SK-N-SH (cell line): ENCODE measurements around the gene SRGAP3. TPM values are rescaled to one million over a fixed set of nuclear protein-coding genes. Genes with fewer than 3 reads are reported as not detected.

ENCODE experiments used
- CTCF ChIA-PET: fragments of 300-600, 350-600 bp; formaldehyde crosslinking; extraction: SDS; loops from one replicate; lab custom pipeline; 2021; lab: Yijun Ruan, JAX
- POLR2A ChIA-PET: fragments of 350-600 bp; sonication (Branson Sonifier 250); formaldehyde crosslinking; extraction: SDS; loops from one replicate; lab custom pipeline; 2020; ENCODE audit warnings: antibody characterized with exemption, inconsistent platforms; lab: Yijun Ruan, JAX
- DNase-seq: peaks from one replicate; pipeline ENCODE4 v3.0.0; 2012
- H2AFZ ChIP-seq: fragments of 200-600 bp; sonication (generic); 2 replicates; pipeline ENCODE4 v1.8.1; 2016; ENCODE audit warnings: antibody characterized with exemption, mild to moderate bottlenecking, low read depth
- H3F3A ChIP-seq: fragments of 200-600 bp; sonication (generic); replicated peaks from 2 replicates; pipeline ENCODE3; 2016; ENCODE audit warnings: antibody characterized with exemption, mild to moderate bottlenecking; ENCODE audit not compliant: insufficient read depth
- H3K27ac ChIP-seq, 2 experiments: fragments of 200-500 bp in 1 of 2; fragments of 200-600 bp in 1 of 2; sonication (Bioruptor generic) in 1 of 2; sonication (generic), shearing (Covaris generic) in 1 of 2; 2 replicates each; pipeline versions ENCODE4 v1.5.1 to v1.6.1; 2014 to 2016; ENCODE audit warnings: low read depth in 2 of 2, inconsistent platforms in 1 of 2, low read length in 1 of 2, mild to moderate bottlenecking in 1 of 2, mixed read lengths in 1 of 2
- H3K27me3 ChIP-seq: fragments of 200-600 bp; sonication (generic), shearing (Covaris generic); 2 replicates; pipeline ENCODE4 v1.6.1; 2016; ENCODE audit warnings: mixed run types; ENCODE audit not compliant: insufficient read depth
- H3K36me3 ChIP-seq, 2 experiments: fragments of 200-500 bp in 1 of 2; fragments of 200-600 bp in 1 of 2; sonication (Bioruptor generic) in 1 of 2; sonication (generic) in 1 of 2; replicated peaks in 1 of 2; 2 replicates each; pipeline versions ENCODE3 to v1.5.1; 2014 to 2016; ENCODE audit warnings: low read length in 1 of 2, mild to moderate bottlenecking in 1 of 2; ENCODE audit not compliant: insufficient read depth in 2 of 2, control insufficient read depth in 1 of 2
- H3K4me1 ChIP-seq, 2 experiments: fragments of 200-500 bp in 1 of 2; fragments of 200-600 bp in 1 of 2; sonication (Bioruptor generic) in 1 of 2; sonication (generic), shearing (Covaris generic) in 1 of 2; 2 replicates each; pipeline versions ENCODE4 v1.5.1 to v1.6.1; 2014 to 2016; ENCODE audit warnings: low read depth in 1 of 2, low read length in 1 of 2, mixed run types in 1 of 2; ENCODE audit not compliant: insufficient read depth in 2 of 2, control insufficient read depth in 1 of 2
- H3K4me2 ChIP-seq: fragments of 200-600 bp; sonication (generic), shearing (Covaris generic); 2 replicates; pipeline ENCODE4 v1.6.1; 2017; ENCODE audit warnings: mixed run types
- H3K4me3 ChIP-seq, 2 experiments: fragments of 200-500 bp in 1 of 2; fragments of 200-600 bp in 1 of 2; sonication (Bioruptor generic) in 1 of 2; sonication (generic), shearing (Covaris generic) in 1 of 2; 2 replicates each; pipeline versions ENCODE4 v1.5.1 to v1.8.1; 2014 to 2016; ENCODE audit warnings: low read depth in 2 of 2, inconsistent platforms in 1 of 2, low read length in 1 of 2, mild to moderate bottlenecking in 1 of 2, mixed read lengths in 1 of 2, moderate library complexity in 1 of 2
- H3K79me2 ChIP-seq: fragments of 200-600 bp; sonication (generic); 2 replicates; pipeline ENCODE4 v1.8.1; 2017; ENCODE audit warnings: mild to moderate bottlenecking; ENCODE audit not compliant: insufficient read depth
- H3K9ac ChIP-seq: fragments of 200-600 bp; sonication (generic); 2 replicates; pipeline ENCODE4 v1.6.1; 2017; ENCODE audit warnings: mixed run types
- H3K9me2 ChIP-seq: fragments of 200-600 bp; sonication (generic); 2 replicates; pipeline ENCODE4 v1.6.1; 2017; ENCODE audit warnings: mixed run types
- H3K9me3 ChIP-seq: fragments of 200-600 bp; sonication (generic); 2 replicates; pipeline ENCODE4 v1.6.1; 2017; ENCODE audit warnings: mixed run types, mild to moderate bottlenecking, moderate library complexity
- H4K20me1 ChIP-seq: fragments of 200-600 bp; sonication (generic); 2 replicates; pipeline ENCODE4 v1.6.1; 2017; ENCODE audit warnings: mild to moderate bottlenecking, mixed run types; ENCODE audit not compliant: insufficient read depth
- CHD2 ChIP-seq: fragments of 150-350 bp; IDR thresholded peaks from 2 replicates; pipeline ENCODE4 v1.6.1; 2018; ENCODE audit warnings: low read length; ENCODE audit not compliant: partially characterized antibody
- EP300 ChIP-seq, 2 experiments: IDR thresholded peaks; 2 replicates each; pipeline versions ENCODE4 v1.4.0 to v1.6.1; 2012; ENCODE audit warnings: borderline replicate concordance in 1 of 2, low read depth in 1 of 2, low read length in 1 of 2
- FOSL2 ChIP-seq: IDR thresholded peaks from 2 replicates; pipeline ENCODE4 v1.4.0; 2012; ENCODE audit warnings: low read depth, mild to moderate bottlenecking, moderate library complexity, borderline replicate concordance
- GATA2 ChIP-seq: sonication (generic); formaldehyde crosslinking; IDR thresholded peaks from 2 replicates; pipeline ENCODE4 v1.5.0; 2020; ENCODE audit warnings: mild to moderate bottlenecking, missing genetic modification reagents
- IRF3 ChIP-seq: fragments of 150-350 bp; IDR thresholded peaks from 2 replicates; pipeline ENCODE4 v1.6.1; 2016; ENCODE audit warnings: mild to moderate bottlenecking, low read depth, low read length
- MEF2A ChIP-seq: IDR thresholded peaks from 2 replicates; pipeline ENCODE4 v1.4.0; 2012; ENCODE audit warnings: low read depth, borderline replicate concordance
- NFIC ChIP-seq: IDR thresholded peaks from 2 replicates; pipeline ENCODE4 v1.4.0; 2012; ENCODE audit warnings: borderline replicate concordance
- RCOR1 ChIP-seq: fragments of 150-350 bp; IDR thresholded peaks from 2 replicates; pipeline ENCODE4 v1.6.1; 2017; ENCODE audit warnings: antibody characterized with exemption, low read length
- REST ChIP-seq: IDR thresholded peaks from 2 replicates; pipeline ENCODE4 v1.6.1; 2012; ENCODE audit warnings: mild to moderate bottlenecking, low read depth, low read length, moderate library complexity
- SMC3 ChIP-seq: IDR thresholded peaks from 2 replicates; pipeline ENCODE4 v1.6.1; 2012; ENCODE audit warnings: low read depth, low read length, improper control_type of control experiment
- TAF1 ChIP-seq: IDR thresholded peaks from 2 replicates; pipeline ENCODE4 v1.6.1; 2012; ENCODE audit warnings: low read depth, mild to moderate bottlenecking, low read length, moderate library complexity, borderline replicate concordance
- TCF12 ChIP-seq: IDR thresholded peaks from 2 replicates; pipeline ENCODE4 v1.4.0; 2012
- TEAD4 ChIP-seq: IDR thresholded peaks from 2 replicates; pipeline ENCODE4 v1.4.0; 2012; ENCODE audit warnings: mild to moderate bottlenecking, borderline replicate concordance; ENCODE audit not compliant: insufficient read depth
- WGBS: methylation state at CpG from one replicate; pipeline ENCODE4 v1.1.6; 2017; ENCODE audit warnings: low lambda C conversion rate; 5-methylcytosine and 5-hydroxymethylcytosine counted together
- polyA plus RNA-seq, 3 experiments: library from polyadenylated mRNA; depleted of rRNA; stranded (reverse); fragments of >200 nt; gene quantifications; 2 replicates each; pipeline ENCODE4 v1.2.3, GENCODE V29; 2012
- TF ChIP-seq, protein P1 (sequence below): IDR thresholded peaks from 2 replicates; pipeline ENCODE4 v1.4.0; 2012; ENCODE audit warnings: low read depth
- TF ChIP-seq, protein P2 (sequence below): fragments of 200-600 bp; sonication (generic); IDR thresholded peaks from 2 replicates; pipeline ENCODE4 v1.6.1; 2017; ENCODE audit warnings: antibody characterized with exemption, mild to moderate bottlenecking, moderate library complexity

The SRGAP3 gene
- polyA plus RNA-seq, 1 of the 3 experiments (the other 2 are of a cell fraction) = 2.8 TPM

GRCh38 chr3:9121366-9122001 lies 128.0 kb downstream of the SRGAP3 start:
- H3K36me3 ChIP-seq = no peaks in the 10 kb centered on the region
- POLR2A ChIA-PET = no interaction called here
- no peaks in the 10 kb centered on the region for H4K20me1 ChIP-seq
- DNase-seq = no peak
- no peaks in the 10 kb centered on the region for H3K9me2 ChIP-seq
- no peak for TF ChIP-seq MEF2A
- TF ChIP-seq REST = no peak
- TF ChIP-seq TAF1 = no peak
- TF ChIP-seq CHD2 = no peak
- no peak for TF ChIP-seq FOSL2
- TF ChIP-seq, protein P1, sequence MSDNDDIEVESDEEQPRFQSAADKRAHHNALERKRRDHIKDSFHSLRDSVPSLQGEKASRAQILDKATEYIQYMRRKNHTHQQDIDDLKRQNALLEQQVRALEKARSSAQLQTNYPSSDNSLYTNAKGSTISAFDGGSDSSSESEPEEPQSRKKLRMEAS = no peak
- TF ChIP-seq GATA2 (CRISPR knock-in tag) = no peak
- no peak for TF ChIP-seq EP300 (IDR thresholded peaks at IDR 0.05; ENCODE audit: borderline replicate concordance in 1 of 2, low read depth in 1 of 2, low read length in 1 of 2)
- TF ChIP-seq TEAD4 = no peak
- no peak for TF ChIP-seq TCF12
- TF ChIP-seq, protein P2, sequence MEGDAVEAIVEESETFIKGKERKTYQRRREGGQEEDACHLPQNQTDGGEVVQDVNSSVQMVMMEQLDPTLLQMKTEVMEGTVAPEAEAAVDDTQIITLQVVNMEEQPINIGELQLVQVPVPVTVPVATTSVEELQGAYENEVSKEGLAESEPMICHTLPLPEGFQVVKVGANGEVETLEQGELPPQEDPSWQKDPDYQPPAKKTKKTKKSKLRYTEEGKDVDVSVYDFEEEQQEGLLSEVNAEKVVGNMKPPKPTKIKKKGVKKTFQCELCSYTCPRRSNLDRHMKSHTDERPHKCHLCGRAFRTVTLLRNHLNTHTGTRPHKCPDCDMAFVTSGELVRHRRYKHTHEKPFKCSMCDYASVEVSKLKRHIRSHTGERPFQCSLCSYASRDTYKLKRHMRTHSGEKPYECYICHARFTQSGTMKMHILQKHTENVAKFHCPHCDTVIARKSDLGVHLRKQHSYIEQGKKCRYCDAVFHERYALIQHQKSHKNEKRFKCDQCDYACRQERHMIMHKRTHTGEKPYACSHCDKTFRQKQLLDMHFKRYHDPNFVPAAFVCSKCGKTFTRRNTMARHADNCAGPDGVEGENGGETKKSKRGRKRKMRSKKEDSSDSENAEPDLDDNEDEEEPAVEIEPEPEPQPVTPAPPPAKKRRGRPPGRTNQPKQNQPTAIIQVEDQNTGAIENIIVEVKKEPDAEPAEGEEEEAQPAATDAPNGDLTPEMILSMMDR = no peak
- TF ChIP-seq RCOR1 = no peak
- no peak for TF ChIP-seq NFIC
- TF ChIP-seq SMC3 = no peak
- no peak for TF ChIP-seq IRF3
- TF ChIP-seq, all 33 proteins: peak for 0
- H3K4me1 ChIP-seq = no peaks in the 10 kb centered on the region
- H2AFZ ChIP-seq = no peak overlapping the region
- H3K9ac ChIP-seq = no peak overlapping the region
- H3K79me2 ChIP-seq = no peaks in the 10 kb centered on the region
- H3K9me3 ChIP-seq = no peaks in the 10 kb centered on the region
- no peak overlapping the region for H3K4me3 ChIP-seq
- no peaks in the 10 kb centered on the region for H3F3A ChIP-seq
- H3K27ac ChIP-seq = no peak overlapping the region
- H3K4me2 ChIP-seq = no peak overlapping the region
- H3K27me3 ChIP-seq = no peaks in the 10 kb centered on the region; the same call in 1 of the 2 replicates
- WGBS = 57% methylated on average over 8 of the region's 11 CpGs
- CTCF ChIA-PET = interaction anchor here (1.1 to 1.2 kb wide), 2 partner anchors 10 to 80 kb away, joined by 3 to 4 read pairs; no protein-coding TSS in a partner anchor
